HG03521 (cell line): ENCODE data around the gene KRI1.

Source experiments
- ATAC-seq: cut with Tn5 transposase; IDR thresholded peaks from one replicate; pipeline ENCODE4 v1.9.1; 2021; ENCODE audit warnings: mild to moderate bottlenecking, moderate library complexity; ENCODE audit not compliant: unreplicated experiment

The KRI1 gene

DNA sequence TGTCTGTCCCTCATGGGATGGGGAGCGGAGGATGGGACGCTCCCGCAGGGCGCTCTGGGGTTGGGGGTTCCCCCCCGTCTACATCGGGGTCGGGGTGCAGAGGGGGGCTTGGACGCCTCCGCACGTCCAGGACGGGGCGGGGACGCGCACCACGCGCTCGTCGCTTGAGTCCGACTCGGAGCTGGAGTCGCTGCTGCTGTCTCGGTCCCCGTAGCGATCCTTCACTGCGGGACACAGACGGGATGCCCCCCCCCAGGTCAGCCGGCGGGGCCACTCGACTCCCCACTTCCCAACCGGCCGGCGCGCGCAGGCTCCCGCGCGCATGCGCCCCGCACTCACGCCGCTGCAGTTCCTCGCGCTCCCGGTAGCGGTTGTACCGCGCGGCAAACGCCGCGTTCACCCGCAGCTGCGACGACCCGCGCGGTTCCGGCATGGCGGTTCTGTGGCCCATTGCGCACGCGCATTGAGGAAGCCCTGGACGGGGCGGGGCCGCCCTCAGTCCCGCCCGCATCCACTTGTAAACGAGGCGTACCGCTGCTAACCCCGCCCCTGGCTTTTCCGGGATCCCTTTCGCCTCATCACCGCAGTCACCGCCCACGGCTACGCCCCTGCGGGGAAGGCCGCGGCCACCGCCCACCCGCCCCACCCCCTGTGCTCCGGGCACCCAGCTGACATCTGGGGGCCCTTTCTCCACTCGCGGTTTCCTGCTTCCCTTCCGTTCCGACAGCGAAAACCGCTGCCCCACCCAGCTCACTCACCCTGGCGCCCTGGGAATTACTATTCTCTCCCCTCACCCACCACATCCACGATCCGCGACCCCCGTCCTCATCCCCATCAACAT lies at the start of gene KRI1:
KRI1 (minus strand) TSS at position 444 of the 841 bp plus-strand sequence; CDS start at position 433, 11 bp downstream.
- ATAC-seq = peak; percentile 45

DNA sequence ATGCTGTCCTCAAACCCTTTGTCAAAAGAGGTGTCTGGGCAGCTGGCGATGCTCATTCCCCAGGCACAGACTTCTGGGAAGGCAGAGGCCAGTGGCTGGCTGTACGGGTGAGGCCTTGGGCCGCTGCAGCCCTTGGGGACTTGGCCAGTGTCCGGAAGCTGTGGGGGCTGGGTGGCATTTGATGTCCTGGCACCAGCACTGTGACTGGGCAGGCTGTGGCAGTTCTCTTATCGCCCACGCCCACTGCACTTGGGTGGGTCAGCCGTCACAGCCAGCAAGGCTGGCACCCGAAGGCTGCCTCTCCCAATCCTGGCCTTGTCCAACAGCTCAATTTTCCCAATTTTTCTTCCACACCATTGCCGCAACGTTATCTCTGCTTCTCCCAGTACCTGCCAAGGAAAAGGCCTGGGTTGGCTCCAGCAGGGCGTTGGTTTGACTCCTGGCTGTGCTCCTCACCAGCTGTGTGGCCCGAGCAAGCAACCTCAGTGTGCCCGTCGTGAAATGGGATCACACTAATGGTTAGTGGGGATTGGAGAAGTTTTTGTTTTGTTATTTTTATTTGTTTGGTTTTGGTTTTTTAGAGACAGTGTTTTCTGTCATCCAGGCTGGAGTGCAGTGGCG lies 46.8 kb upstream of the KRI1 start:
- ATAC-seq = no peak

DNA sequence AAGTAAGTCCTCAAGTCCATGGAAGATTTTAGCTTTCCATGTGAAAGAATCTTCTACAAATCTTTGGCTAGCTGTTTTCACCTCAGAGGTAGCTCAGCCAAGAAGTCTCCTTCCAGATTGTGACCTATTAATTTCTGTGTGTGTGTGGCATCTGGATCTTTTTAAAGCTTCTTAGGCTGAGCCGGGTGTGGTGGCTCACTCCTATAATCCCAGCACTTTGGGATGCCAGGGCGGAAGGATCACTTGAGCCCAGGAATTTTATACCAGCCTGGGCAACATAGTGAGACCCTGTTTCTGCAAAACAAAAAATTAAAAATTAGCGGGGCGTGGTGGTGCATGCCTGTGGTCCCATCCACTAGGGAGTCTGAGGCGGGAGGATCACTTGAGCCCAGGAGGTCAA lies 46.1 kb upstream of the KRI1 start:
- no peak for ATAC-seq

DNA sequence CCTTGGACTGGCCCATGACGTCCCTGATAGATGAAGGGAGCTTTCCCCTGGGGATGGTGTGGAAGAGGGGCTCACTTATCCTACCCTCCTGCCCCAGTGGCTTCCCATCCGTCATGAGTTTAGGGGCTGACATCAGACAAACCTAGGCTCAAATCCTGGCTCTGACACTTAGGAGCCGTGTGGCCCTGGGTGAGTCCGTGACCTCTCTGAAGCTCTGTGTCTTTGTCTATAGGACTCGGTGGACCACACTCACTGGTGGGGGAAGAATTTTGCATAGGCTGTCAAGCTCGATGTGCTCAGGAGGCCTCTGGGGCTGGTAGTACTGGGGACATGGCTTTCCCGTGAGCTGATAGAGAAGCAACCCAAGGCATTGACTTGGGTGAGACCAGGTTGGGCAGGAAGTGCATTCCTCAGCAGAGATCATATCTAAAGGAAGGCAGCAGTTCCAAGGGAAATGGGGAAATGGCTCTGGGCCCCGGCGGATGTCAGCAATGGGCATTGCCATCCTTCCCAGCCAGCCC lies 38.7 kb upstream of the KRI1 start:
- no peak for ATAC-seq

DNA sequence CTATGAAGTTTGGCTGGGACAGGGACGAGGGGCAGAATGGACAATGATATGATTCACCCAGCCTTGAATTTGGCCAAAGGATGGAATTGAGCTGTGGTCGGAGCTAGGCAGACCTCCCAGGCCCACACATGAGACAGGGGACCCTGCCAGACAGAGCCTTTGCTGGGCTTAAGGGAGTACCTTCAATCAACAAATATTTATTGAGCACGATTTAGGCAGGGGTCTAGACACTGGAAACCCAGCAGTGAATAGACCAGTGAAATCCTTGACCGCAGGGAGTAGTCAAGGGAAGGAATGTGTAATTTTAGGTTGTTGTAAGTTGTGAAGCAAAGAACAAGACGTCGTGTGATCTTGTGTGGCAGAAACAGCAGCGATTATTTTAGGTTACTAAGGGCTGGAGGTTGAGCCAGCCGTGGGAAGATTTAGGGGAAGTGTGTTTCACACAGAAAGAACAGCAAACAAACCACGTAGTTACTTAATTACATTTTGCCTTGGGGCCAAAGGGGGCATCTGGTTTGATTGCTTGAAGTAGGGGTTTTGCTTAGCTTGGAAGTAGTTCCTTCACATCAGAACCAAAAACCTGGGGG lies 38.2 kb upstream of the KRI1 start:
- ATAC-seq = no peak

DNA sequence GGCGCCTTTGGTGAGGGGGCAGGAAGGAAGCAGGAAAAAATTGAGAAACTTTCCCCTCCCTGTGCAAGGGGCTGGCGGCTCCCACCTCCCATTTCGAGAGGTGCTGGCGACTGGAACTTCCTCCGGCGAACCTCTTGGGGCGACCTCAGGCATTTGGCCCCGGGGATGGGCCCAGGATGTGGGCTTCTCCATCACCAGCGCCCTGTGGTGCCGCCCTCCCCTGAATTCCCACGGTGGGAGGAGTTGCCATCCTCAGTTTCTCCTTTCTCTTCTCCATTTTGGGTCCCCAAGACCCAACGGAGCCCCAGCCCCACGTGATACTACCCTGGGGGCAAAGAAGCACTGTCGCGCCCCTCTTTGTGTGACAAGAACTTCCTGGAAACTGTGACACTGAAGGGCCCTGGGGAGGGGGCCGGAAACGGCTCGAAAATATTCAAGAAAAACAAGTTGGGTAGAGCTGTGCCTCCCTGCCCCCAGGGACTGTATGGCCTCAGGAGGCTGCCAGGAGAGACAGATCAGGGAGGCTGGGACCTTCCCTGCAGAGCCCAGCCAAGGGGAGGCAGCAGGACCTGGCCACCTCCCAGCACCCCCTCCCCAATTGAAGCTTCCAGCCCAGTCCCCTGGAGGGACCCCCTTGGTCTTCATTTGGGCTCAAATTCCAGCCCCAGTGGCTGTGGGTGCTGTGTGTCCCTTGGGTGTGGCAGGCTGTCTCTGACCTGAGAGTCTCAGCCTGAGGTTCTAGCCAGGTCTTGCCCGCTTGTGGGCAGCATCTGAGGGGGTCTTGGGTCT lies 37.5 kb upstream of the KRI1 start:
- no peak for ATAC-seq

DNA sequence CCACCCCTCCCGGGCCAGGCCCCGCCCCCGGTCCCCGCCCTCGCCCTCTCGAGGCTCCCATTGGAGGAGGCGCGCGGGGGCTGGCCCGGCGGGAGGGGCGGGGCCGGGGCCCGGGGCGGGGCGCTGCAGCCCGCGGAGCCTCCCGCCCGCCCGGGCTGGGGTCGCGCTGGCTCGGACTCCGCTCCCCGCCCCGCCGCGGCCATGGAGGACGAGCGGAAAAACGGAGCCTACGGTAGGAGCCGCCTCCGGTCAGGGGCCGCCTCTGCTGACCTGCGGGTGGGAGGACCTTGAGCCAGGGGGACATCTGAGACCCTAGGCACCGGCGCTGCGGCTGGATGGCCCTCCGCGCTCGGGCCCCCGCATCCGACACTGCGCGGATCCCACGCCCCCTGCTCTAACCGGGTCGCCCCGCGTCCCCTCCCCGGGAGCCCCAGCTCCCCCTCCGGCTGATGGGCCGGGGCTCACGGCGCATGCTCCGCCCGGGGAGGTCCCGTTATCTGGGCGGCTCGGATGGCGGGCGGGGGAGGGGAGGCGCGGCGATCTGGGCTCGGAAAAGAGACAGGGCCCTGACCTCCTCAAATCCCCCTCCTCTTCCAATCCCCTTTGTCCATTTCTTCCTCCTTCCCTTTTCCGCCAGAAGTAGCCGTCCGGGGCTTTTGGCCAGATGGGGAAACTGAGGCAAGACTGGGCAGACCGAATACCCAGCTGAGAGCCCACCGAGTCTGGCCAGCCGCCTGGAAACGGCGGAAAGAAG lies 36.7 kb upstream of the KRI1 start:
- peak; percentile 64 for ATAC-seq

DNA sequence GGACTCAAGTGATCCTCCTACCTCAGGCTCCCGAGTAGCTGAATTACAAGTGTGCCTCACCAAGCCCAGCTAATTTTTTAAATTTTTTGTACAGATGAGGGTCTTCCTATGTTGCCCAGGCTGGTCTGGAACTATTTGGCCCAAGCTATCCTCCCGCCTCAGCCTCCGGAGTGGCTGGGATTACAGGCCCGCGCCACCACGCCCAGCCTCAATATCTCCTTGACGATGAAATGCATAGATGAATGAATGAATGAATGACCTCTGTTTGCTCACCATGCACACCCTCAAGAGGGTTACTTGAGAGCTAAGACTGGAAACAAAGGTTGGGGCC lies 36.2 kb upstream of the KRI1 start:
- no peak for ATAC-seq

DNA sequence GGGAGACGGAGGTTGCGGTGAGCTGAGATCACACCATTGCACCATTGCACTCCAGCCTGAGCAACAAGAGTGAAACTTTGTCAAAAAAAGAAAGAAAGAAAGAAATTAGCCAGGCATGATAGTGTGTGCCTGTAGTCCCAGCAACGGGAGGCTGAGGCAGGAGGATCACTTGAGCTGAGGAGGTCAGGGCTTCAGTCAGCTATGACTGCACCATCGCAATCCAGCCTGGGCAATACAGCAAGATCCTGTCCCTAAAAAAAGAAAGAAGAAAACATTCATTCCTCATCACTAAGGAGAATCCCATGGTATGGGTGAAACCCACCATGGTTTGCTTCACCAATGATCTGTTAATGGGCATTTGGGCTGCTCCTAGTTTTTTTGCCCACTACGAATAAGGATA lies 34.3 kb upstream of the KRI1 start:
- no peak for ATAC-seq

DNA sequence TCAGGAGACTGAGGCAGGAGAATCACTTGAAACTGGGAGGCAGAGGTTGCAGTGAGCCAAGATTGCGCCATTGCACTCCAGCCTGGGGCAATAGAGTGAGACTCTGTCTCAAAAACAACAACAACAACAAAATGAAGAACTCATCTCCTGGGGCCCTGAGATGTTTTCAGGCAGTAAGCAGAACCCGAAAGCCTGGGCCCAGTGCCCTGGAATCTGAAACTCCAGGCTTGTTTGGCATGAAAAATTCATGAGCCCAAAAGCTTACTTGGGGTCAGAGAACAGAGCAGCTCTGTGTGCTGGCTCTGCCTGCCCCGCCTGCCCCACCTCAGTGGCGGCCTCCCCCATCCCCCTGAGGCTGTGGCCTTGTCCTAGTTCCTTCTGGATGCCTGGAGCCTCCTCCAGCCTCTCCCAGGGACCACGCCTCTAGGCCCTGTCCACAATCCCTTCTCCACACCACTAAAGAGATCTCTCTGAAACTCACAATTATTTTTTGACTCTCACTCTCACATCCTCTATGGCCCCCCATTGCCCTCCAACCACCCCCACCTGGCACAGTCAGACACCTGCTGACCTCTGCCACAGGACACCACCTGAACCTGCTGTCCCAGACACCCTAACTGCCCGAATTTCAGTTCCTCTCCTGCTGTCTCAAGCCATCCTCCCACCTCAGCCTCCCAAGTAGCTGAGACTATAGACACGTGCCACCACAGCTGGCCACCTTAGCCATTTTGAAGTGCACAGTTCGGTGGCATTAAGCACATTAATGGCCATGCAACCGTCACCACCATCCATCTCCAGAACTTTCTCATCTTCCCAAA lies 28.2 kb upstream of the KRI1 start:
- no peak for ATAC-seq

DNA sequence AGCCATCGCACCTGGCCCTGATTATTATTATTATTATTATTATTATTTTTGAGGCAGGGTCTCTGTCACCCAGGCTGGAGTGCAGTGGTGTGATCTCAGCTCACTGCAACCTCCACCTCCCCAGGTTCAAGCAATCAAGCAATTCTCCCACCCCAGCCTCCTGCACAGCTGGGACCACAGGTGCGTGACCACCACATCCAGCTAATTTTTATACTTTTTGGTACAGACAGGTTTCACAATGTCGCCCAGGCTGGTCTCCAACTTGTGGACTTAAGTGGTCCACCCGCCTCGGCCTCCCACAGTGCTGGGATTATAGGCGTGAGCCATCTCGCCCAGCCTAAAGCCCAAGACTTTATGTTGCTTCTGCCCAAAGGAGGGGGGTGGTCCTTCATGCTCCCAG lies 27.3 kb upstream of the KRI1 start:
- ATAC-seq = no peak

DNA sequence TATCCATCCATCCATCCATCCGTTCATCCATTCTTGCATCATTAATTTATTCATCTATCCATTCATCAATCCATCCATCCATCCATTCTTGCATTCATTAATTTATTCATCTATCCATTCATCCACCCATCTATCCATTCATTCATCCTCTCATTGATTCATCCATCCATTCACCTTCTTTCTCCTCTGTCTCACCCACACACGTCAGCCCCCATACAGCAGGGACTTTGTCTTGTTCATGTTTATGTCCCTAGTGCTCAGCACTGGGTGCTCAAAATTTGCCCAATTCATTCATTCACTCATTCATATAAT lies 22.0 kb upstream of the KRI1 start:
- ATAC-seq = no peak

DNA sequence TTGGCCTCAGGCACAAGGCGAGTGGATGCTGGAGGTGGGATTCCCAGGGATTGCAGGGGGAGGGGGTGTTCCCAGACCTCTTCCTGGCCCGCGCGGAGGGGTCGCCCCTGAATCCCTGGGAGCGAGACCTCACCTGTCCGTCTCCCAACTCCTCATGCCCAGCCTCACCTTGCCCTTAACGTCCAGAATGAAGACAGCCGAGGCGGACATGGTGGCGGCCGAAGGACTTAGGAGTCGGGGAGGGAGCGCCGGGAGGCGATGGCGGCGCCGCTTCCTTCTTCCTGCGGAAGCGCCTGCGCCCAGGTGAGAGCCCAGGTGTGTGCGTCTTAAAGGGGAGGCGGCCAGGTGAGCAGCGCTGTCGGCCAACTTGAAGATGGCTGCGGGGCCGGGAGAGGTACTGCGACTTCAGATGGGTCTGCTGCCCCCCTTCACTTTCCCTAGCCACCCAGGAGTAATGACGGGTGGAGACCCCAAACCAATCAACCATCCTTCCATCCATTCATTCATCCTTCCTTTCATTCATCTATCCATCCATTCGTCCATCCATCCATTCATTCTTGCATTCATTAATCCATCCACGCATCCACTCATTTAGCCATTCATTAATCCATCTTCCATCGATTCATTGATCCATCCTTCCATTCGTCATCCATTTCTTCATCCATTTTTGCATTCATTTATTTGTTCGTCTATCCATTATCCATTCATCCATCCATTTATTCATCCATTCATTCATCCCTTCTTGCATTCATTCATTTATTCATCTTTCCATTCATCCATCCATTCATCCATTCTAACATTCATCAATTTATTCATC lies 21.4 kb upstream of the KRI1 start, which contains the start of gene AP1M2:
AP1M2 (minus strand) TSS at position 291 of the 817 bp plus-strand sequence; CDS start at position 210, 81 bp downstream.
- no peak for ATAC-seq

DNA sequence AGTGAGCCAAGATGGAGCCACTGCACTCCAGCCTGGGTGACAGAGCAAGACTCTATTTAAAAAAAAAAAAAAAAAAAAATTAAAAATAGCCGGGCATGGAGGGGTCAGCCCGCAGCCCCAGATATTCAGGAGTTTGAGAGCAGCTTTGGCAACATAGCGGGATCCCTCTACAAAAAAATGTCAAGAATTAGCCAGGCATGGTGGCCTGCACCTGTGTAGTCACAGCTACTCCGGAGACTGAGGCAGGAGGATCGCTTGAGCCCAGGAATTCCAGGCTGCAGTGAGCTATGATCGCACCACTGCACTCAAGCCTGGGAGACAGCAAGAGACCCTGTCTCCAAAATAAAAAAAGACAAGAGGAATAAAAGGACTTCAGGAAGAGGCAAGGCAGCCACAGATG lies 20.6 kb upstream of the KRI1 start:
- ATAC-seq = no peak

DNA sequence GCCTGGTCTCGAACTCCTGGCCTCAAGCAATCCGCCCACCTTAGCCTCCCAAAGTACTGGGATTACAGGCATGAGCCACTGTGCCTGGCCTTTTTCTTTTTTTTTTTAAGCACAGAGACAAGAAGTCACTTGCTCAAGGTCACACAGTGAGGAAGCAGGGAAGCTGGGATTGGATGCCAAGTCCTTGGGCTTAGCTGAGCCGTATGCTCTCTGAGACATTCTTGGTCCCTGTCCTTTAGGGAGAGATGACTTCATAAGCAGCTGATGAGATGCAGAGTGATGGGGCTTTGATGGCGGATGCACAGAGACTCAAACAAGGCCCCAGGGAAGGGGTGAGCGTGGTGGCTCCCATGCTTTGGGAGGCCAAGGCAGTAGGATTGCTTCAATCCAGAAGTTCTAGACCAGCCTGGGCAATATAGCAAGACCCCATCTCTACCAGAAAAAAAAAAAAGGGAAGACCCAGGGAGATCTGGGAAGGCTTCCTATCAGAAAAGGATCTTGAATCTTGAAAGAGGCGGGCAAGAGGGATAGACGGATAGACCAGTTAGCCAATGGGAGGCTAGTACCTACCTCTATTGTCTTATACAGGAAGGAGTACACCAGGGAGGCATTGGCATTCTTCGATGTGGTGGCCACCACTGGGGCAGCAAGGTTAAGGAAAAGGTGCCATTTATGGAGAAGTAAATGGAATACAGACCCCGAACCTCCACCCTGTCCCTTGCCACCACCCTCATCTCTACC lies 17.4 kb upstream of the KRI1 start:
- ATAC-seq = no peak

DNA sequence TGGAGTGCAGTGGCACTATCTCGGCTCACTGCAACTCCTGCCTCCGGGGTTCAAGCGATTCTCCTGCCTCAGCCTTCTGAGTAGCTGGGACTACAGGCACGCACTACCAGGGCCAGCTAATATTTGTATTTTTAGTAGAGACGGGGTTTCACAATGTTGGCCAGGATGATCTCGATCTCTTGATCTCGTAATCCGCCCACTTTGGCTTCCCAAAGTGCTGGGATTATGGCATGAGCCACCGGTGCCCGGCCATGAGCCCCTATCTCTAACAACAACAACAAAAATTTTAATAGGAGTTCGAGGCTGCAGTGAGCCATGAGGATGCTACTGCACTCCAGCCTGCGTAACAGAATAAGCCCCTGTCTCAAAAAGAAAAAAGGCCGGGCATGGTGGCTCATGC lies 16.3 kb upstream of the KRI1 start:
- ATAC-seq = no peak

DNA sequence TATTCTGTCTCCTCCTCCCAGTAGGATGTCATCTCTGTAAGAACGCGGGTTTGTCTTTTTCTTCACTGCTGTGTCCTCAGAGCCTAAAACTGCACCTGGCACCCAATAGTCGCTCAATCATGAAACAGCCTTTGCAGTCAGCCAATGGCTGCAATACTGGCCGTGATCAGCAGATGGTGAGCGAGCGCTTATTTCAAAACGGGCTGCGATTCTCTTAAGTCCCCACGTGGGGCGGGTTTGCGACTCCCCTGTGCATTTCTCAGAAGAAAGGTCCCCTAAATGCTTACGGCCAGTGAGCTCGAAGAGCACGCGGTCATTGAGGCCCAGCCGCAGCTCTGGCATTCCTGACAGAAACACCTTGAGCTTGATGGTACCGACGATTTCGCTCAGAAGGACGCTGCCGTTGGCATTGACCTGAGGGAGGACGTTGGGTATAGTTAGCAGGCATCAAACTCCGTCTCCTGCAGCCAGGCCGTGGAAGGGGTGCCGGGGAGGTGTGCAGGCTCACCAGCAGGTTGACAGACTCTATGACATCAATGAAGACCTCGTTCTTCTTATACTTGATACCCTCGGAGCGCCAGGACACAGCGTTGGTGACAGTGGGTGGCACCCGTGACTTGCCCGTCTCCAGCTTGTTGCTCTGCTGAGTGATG lies 15.3 kb upstream of the KRI1 start:
- no peak for ATAC-seq

DNA sequence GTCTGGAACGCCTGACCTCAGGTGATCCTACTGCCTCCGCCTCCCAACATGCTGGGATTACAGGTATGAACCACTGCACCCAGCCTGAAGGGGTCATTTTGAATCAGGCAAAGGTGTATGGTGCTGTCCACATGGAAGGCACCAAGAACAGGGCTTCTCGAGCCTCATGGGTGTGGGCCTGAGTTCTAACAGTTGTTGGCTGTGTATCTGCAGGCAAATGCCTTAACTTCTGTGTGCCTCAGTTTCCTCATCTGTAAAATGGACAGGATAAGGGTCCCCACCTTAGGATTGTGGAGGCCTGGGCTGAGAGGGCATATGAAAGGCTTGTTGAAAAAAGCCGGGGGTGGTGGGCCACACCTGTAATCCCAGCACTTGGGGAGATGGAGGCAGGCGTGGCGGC lies 12.1 kb upstream of the KRI1 start:
- ATAC-seq = no peak
